CD4-positive, alpha-beta T cell treated with Interleukin-6 for 4 hours (primary cell): ENCODE measurements around the gene NAPEPLD.
"Not testable (repeated sequence)": the region's sequence is repeated elsewhere in the genome, so short reads cannot be mapped to it uniquely, and the experiment has no call there.

Source experiments
- DNase-seq: peaks from one replicate; pipeline ENCODE4 v3.0.0-alpha.2; 2020; ENCODE audit warnings: mixed read lengths

The NAPEPLD gene

DNA sequence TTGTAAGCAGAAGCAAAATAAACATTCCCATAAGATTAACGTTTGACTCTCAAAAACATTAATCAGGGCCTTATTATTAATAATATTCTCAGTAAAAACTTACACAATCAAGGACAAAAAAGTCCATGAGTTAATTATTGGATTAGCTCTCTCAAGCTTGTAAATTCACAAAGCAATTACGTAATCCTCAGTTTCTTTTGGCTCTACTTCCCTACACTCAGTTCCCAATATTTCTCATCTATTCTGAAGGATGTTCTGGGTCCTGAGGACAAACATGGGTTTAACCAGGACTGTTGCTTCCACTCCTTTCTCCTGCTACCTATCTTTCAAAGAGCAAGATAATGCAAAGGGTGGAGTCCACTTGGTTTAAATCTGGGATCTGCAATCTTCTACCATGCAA is 89.4 kb downstream of the NAPEPLD start:
- DNase-seq: no peak

GRCh38 chr7:103058122-103058521 is 90.8 kb downstream of the NAPEPLD start:
- no peak for DNase-seq

GRCh38 chr7:103056006-103056405 is 92.9 kb downstream of the NAPEPLD start:
- not testable (repeated sequence) for DNase-seq

GRCh38 chr7:103051519-103051918 is 97.4 kb downstream of the NAPEPLD start:
- no peak for DNase-seq
